ENCODE data around the gene LHX4. TPM values are rescaled to one million over a fixed set of nuclear protein-coding genes. Genes with fewer than 3 reads are reported as not detected.

LHX4 gene
- total and polyA plus RNA-seq, 10 of the 15 experiments (the other 5 are each of a cell fraction or from before 2014, with no cell fraction given) = 0.05 to 0.80 (median 0.32) TPM; not detected in 6

- no peak for TF ChIP-seq SMARCA5 (IDR thresholded peaks at IDR 0.05)
- no peak for TF ChIP-seq GABPA (IDR thresholded peaks at IDR 0.05; ENCODE audit: low read depth)
- no peak for TF ChIP-seq EP300 (IDR thresholded peaks at IDR 0.05; ENCODE audit: borderline replicate concordance in 1 of 2, control insufficient read depth in 1 of 2, low read depth in 2 of 2, low read length in 2 of 2)
These were observed 46.0 kb upstream of the LHX4 start (continued) for GRCh38 chr1:180184041-180184440.

- Histone ChIP-seq H4K20me1 (ENCODE audit: control insufficient read depth, insufficient read depth) (no peaks in the 10 kb centered on the region), H3K9me3 (replicated peaks; ENCODE audit: control insufficient read depth, insufficient read depth, low read length) (no peaks in the 10 kb centered on the region), H3K4me3 (no peak overlapping the region), H3K79me2 (ENCODE audit: control insufficient read depth, insufficient read depth, low read length) (no peaks in the 10 kb centered on the region), H3K4me1 (ENCODE audit: control insufficient read depth, insufficient read depth, low read length) (no peaks in the 10 kb centered on the region), H3K27me3 (replicated peaks in 1 of 2; ENCODE audit: control insufficient read depth in 2 of 2, insufficient read depth in 2 of 2, low read length in 1 of 2) (no peaks in the 10 kb centered on the region), H2AFZ (ENCODE audit: control insufficient read depth, low read depth, low read length) (no peak overlapping the region), H3K36me3 (ENCODE audit: control insufficient read depth in 2 of 2, insufficient read depth in 2 of 2, low read length in 1 of 2) (peaks cover 0 to 4% of the 10 kb centered on the region in 2 experiments; a peak in 3 of 4 replicates), H3K9ac (ENCODE audit: control insufficient read depth, insufficient read depth, low read length) (no peak overlapping the region), H3K4me2 (ENCODE audit: control insufficient read depth, insufficient read depth) (no peak overlapping the region), H3K27ac (ENCODE audit: control insufficient read depth, insufficient read depth) (no peak overlapping the region)
- POLR2A ChIA-PET = interaction anchor here (0.6 kb wide), 1 partner anchor 27 kb away, joined by 4 read pairs; no protein-coding TSS in a partner anchor
- intact Hi-C loops (cut with micrococcal nuclease; ENCODE audit: unreplicated experiment) = no loop called here
- WGBS (ENCODE audit: insufficient coverage, insufficient replicate concordance, low lambda C conversion rate, missing lambda C conversion rate) = 65% methylated on average over 5 of the region's 5 CpGs
- no TSS peak for BruUV-seq (replicated peaks)
- DNase-seq (ENCODE audit: low read depth, low spot score) = no peak
- FAIRE-seq = no peak
- ATAC-seq = no peak
- TF ChIP-seq CHD1 (IDR thresholded peaks at IDR 0.05; ENCODE audit: low read depth, low read length) = no peak
- TF ChIP-seq ZNF592 (IDR thresholded peaks at IDR 0.05) = no peak
- no peak for TF ChIP-seq NFYA (IDR thresholded peaks at IDR 0.05; ENCODE audit: borderline replicate concordance, low read depth, low read length)
- TF ChIP-seq MLLT1 (IDR thresholded peaks at IDR 0.05) = no peak
- TF ChIP-seq SUPT20H (IDR thresholded peaks at IDR 0.05; ENCODE audit: borderline replicate concordance, control insufficient read depth, low read depth, low read length) = no peak
- SMC1A ChIA-PET (ENCODE audit: uncharacterized antibody, unreplicated experiment) = no interaction called here
- CTCF ChIA-PET = interaction anchor here (0.6 kb wide), 2 partner anchors 170 to 191 kb away, joined by 3 read pairs; no protein-coding TSS in a partner anchor
- in situ Hi-C loops (cut with MboI) = no loop called here
- RAD21 ChIA-PET (ENCODE audit: unreplicated experiment) = no interaction called here
These were observed 44.8 kb upstream of the LHX4 start for GRCh38 chr1:180185281-180185680.
